ENCODE results near the gene MRPS30. TPM values are rescaled to one million over a fixed set of nuclear protein-coding genes. Genes with fewer than 3 reads are reported as not detected.

The MRPS30 gene
- total and polyA plus RNA-seq, 2 of the 4 experiments (the other 2 are of a cell fraction) = 18.3 to 51.4 TPM

DNA sequence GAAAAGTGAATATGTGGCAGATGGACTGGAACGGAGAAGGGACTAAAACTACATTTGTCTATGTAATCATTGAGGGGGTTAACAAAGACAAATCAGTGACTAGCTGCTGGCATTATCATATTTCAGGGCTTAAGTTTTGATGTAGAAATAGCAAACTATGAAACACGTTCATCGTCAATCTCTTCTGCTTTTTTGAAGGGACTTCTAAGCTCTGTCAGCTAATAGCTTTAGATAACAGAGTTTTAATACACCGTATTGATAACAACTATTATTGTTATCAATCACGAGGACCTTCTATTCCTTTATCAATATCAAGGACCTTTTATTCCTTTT, 38.9 kb upstream of the MRPS30 start:
- H4K91ac ChIP-seq (ENCODE audit: insufficient read depth, low read depth, low read length) = no peak overlapping the region
- no peak for TF ChIP-seq SMC3 (IDR thresholded peaks at IDR 0.05; ENCODE audit: low read depth, low read length)
- TF ChIP-seq, protein P1, sequence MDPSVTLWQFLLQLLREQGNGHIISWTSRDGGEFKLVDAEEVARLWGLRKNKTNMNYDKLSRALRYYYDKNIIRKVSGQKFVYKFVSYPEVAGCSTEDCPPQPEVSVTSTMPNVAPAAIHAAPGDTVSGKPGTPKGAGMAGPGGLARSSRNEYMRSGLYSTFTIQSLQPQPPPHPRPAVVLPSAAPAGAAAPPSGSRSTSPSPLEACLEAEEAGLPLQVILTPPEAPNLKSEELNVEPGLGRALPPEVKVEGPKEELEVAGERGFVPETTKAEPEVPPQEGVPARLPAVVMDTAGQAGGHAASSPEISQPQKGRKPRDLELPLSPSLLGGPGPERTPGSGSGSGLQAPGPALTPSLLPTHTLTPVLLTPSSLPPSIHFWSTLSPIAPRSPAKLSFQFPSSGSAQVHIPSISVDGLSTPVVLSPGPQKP (IDR thresholded peaks at IDR 0.05; ENCODE audit: borderline replicate concordance, low read depth, low read length) = no peak
- no peak for TF ChIP-seq RAD21 (IDR thresholded peaks at IDR 0.05; ENCODE audit: low read length)
- no peak for TF ChIP-seq MAZ (IDR thresholded peaks at IDR 0.05; ENCODE audit: borderline replicate concordance, low read depth, low read length)
- no peak for TF ChIP-seq FOS (IDR thresholded peaks at IDR 0.05; ENCODE audit: low read depth, low read length)
- TF ChIP-seq CHD1 (IDR thresholded peaks at IDR 0.05; ENCODE audit: low read depth, low read length) = no peak
- no peak for TF ChIP-seq POLR2A (IDR thresholded peaks at IDR 0.05; ENCODE audit: low read depth, low read length)
- TF ChIP-seq, protein P2, sequence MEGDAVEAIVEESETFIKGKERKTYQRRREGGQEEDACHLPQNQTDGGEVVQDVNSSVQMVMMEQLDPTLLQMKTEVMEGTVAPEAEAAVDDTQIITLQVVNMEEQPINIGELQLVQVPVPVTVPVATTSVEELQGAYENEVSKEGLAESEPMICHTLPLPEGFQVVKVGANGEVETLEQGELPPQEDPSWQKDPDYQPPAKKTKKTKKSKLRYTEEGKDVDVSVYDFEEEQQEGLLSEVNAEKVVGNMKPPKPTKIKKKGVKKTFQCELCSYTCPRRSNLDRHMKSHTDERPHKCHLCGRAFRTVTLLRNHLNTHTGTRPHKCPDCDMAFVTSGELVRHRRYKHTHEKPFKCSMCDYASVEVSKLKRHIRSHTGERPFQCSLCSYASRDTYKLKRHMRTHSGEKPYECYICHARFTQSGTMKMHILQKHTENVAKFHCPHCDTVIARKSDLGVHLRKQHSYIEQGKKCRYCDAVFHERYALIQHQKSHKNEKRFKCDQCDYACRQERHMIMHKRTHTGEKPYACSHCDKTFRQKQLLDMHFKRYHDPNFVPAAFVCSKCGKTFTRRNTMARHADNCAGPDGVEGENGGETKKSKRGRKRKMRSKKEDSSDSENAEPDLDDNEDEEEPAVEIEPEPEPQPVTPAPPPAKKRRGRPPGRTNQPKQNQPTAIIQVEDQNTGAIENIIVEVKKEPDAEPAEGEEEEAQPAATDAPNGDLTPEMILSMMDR (conservative IDR thresholded peaks at IDR 0.05; ENCODE audit: low read depth, low read length) = no peak
- no peak for TF ChIP-seq CEBPB (IDR thresholded peaks at IDR 0.05; ENCODE audit: low read depth, low read length)
- TF ChIP-seq MAFK (IDR thresholded peaks at IDR 0.05; ENCODE audit: low read depth, low read length) = no peak
- TF ChIP-seq RCOR1 (IDR thresholded peaks at IDR 0.05; ENCODE audit: insufficient replicate concordance, low read length) = no peak
- TF ChIP-seq MXI1 (IDR thresholded peaks at IDR 0.05; ENCODE audit: borderline replicate concordance, low read depth, low read length) = no peak
- no peak for TF ChIP-seq NFE2L2 (IDR thresholded peaks at IDR 0.05; ENCODE audit: low read depth, low read length)
- dilution Hi-C loops (cut with HindIII; ENCODE audit: low sequenced_read_pairs, unreplicated experiment) = no loop called here
- no peak overlapping the region for H3K9ac ChIP-seq (ENCODE audit: low read depth, low read length)
- POLR2A ChIA-PET (ENCODE audit: unreplicated experiment) = interaction anchor here (0.5 kb wide), 1 partner anchor 12 kb away, joined by 3 read pairs; no protein-coding TSS in a partner anchor
- no peak overlapping the region for H3K4me2 ChIP-seq (ENCODE audit: low read depth, low read length)
- CTCF ChIA-PET = no interaction called here
- no peak overlapping the region for H3K23ac ChIP-seq (ENCODE audit: low read depth, low read length)
- H3K4me1 ChIP-seq (ENCODE audit: control insufficient read depth, insufficient read depth, low read length) = no peaks in the 10 kb centered on the region
- BruUV-seq (replicated peaks) = no TSS peak
- H2AK9ac ChIP-seq (replicated peaks; ENCODE audit: low read depth, low read length, poor library complexity) = no peak overlapping the region
- H3K18ac ChIP-seq (ENCODE audit: low read depth, low read length) = no peak overlapping the region
- H3K27ac ChIP-seq (ENCODE audit: insufficient read depth, low read length) = no peak overlapping the region
- H2AFZ ChIP-seq (replicated peaks; ENCODE audit: low read length, poor library complexity) = no peak overlapping the region
- no peaks in the 10 kb centered on the region for H3K9me3 ChIP-seq (ENCODE audit: control insufficient read depth, insufficient read depth, low read length)
- H2BK20ac ChIP-seq (ENCODE audit: low read depth, low read length) = no peak overlapping the region
- H3K27me3 ChIP-seq (ENCODE audit: control insufficient read depth, insufficient read depth, low read length) = no peaks in the 10 kb centered on the region
- DNase-seq = no peak
- ATAC-seq (ENCODE audit: low read depth) = no peak
- no peaks in the 10 kb centered on the region for H3K79me1 ChIP-seq (ENCODE audit: low read depth in 1 of 2, low read length in 2 of 2)
- 67% methylated on average over 1 of the region's 5 CpGs; no CpG with 5 or more reads in 1 of the 2 experiments for WGBS, 2 experiments (ENCODE audit: extremely low coverage in 2 of 2, insufficient read length in 1 of 2)
- H4K20me1 ChIP-seq (ENCODE audit: insufficient read depth, low read length) = no peaks in the 10 kb centered on the region
- no peaks in the 10 kb centered on the region for H3K9me1 ChIP-seq (ENCODE audit: insufficient read depth, low read length)
- in situ Hi-C loops (cut with MboI; ENCODE audit: low sequenced_read_pairs) = loop anchor here (10.0 kb wide), 1 partner anchor 1135 kb away; no protein-coding TSS in a partner anchor
- intact Hi-C loops (cut with micrococcal nuclease) = loop anchor here (5.0 to 10.0 kb wide), 4 partner anchors 435 to 1368 kb away; partner anchors contain the start of gene PAIP1
- no peaks in the 10 kb centered on the region for H3K36me3 ChIP-seq (ENCODE audit: control insufficient read depth, insufficient read depth, low read length)
- no peak overlapping the region for H3K4me3 ChIP-seq (ENCODE audit: insufficient read depth, low read depth, low read length)
- no peak overlapping the region for H2BK120ac ChIP-seq (ENCODE audit: low read depth, low read length)
- H3K14ac ChIP-seq (replicated peaks; ENCODE audit: low read depth, low read length) = no peak overlapping the region
- H2BK15ac ChIP-seq (ENCODE audit: low read depth, low read length) = no peak overlapping the region
- no peak overlapping the region for H4K8ac ChIP-seq (ENCODE audit: low read depth in 2 of 2, low read length in 2 of 2)
- H2BK5ac ChIP-seq (ENCODE audit: low read depth, low read length, poor library complexity, severe bottlenecking) = no peak overlapping the region
- H4K5ac ChIP-seq (ENCODE audit: low read depth, low read length) = no peak overlapping the region
- H3K56ac ChIP-seq (ENCODE audit: extremely low read depth, insufficient read depth, low read length) = no peak overlapping the region
- H2AK5ac ChIP-seq (ENCODE audit: low read depth, low read length) = no peak overlapping the region
- no peak overlapping the region for H3K4ac ChIP-seq (ENCODE audit: low read depth, low read length)

All from IMR-90 (cell line).